Fibroblast of skin of left quadriceps (primary cell): Measurements from ENCODE around the gene ABI1.

Experiments
- DNase-seq, 2 experiments: peaks; one replicate each; pipeline ENCODE4 v3.0.0-alpha.2; 2013; ENCODE audit warnings: low read depth in 2 of 2

ABI1 gene

GRCh38 chr10:26855186-26855585, 5.6 kb downstream of the ABI1 start:
- no peak for DNase-seq

- DNase-seq = no peak
These were observed 6.2 kb downstream of the ABI1 start for GRCh38 chr10:26854524-26854923.

GRCh38 chr10:26844396-26844975, 16.3 kb downstream of the ABI1 start:
- DNase-seq = no peak

- DNase-seq = no peak
These were observed 17.0 kb downstream of the ABI1 start for GRCh38 chr10:26843736-26844135.

- DNase-seq = no peak
These were observed 18.9 kb downstream of the ABI1 start for GRCh38 chr10:26841733-26842317.

GRCh38 chr10:26840938-26841732, 19.6 kb downstream of the ABI1 start:
- no peak for DNase-seq

GRCh38 chr10:26839966-26840627, 20.7 kb downstream of the ABI1 start:
- DNase-seq = peak; percentile 69 to 70

- DNase-seq = no peak
These were observed 23.6 kb downstream of the ABI1 start for GRCh38 chr10:26837139-26837538.

GRCh38 chr10:26835025-26835424, 25.7 kb downstream of the ABI1 start:
- no peak for DNase-seq

GRCh38 chr10:26832960-26833359, 27.8 kb downstream of the ABI1 start:
- DNase-seq = no peak

GRCh38 chr10:26831936-26832335, 28.8 kb downstream of the ABI1 start:
- no peak for DNase-seq

GRCh38 chr10:26829810-26830515, 30.8 kb downstream of the ABI1 start:
- DNase-seq = no peak

GRCh38 chr10:26824015-26824690, 36.6 kb downstream of the ABI1 start:
- no peak for DNase-seq

- no peak for DNase-seq
These were observed 38.8 kb downstream of the ABI1 start for GRCh38 chr10:26821699-26822570.

- DNase-seq = no peak
These were observed 45.3 kb downstream of the ABI1 start for GRCh38 chr10:26815500-26815899.

- no peak for DNase-seq
These were observed 50.2 kb downstream of the ABI1 start for GRCh38 chr10:26810435-26811026.

- DNase-seq = no peak
These were observed 50.8 kb downstream of the ABI1 start for GRCh38 chr10:26809973-26810372.

- DNase-seq = no peak
These were observed 53.2 kb downstream of the ABI1 start for GRCh38 chr10:26807532-26807931.

GRCh38 chr10:26806557-26806956, 54.2 kb downstream of the ABI1 start:
- DNase-seq = no peak
